H1 (cell line): ENCODE results near the gene PRKAG3. TPM values are rescaled to one million over a fixed set of nuclear protein-coding genes. Genes with fewer than 3 reads are reported as not detected.

ENCODE experiments used
- CTCF ChIA-PET: fragments of 300-600 bp; sonication (Branson Sonifier 250); formaldehyde crosslinking; loops from one replicate; lab custom pipeline; 2021; ENCODE audit not compliant: partially characterized antibody; lab: Charles Lee
- POLR2A ChIA-PET: fragments of 300-600 bp; sonication (Branson Sonifier 250); formaldehyde crosslinking; loops from one replicate; lab custom pipeline; 2021; ENCODE audit warnings: inconsistent platforms; ENCODE audit not compliant: partially characterized antibody; lab: Charles Lee
- DNase-seq, 2 experiments: peaks; one replicate each; pipeline versions ENCODE4 v3.0.0 to v3.0.0-alpha.2; 2010 to 2022; ENCODE audit warnings: low spot score in 2 of 2, low read depth in 1 of 2, mixed read lengths in 1 of 2
- FAIRE-seq: peaks from 2 replicates; lab custom pipeline; 2011; peaks lifted over from hg19 to GRCh38; lab: Jason Lieb, UNC
- H2AFZ ChIP-seq: 2 replicates; pipeline ENCODE4 v1.8.1; 2012; ENCODE audit warnings: low read length, inconsistent platforms
- H2AK5ac ChIP-seq: 2 replicates; pipeline ENCODE4 v1.6.1; 2013; ENCODE audit warnings: low read depth, low read length
- H2BK120ac ChIP-seq: replicated peaks from 2 replicates; pipeline ENCODE3; 2013; ENCODE audit warnings: low read depth, low read length, inconsistent platforms
- H2BK12ac ChIP-seq: 2 replicates; pipeline ENCODE4 v1.6.1; 2013; ENCODE audit warnings: low read depth, low read length
- H2BK15ac ChIP-seq: 2 replicates; pipeline ENCODE4 v1.6.1; 2013; ENCODE audit warnings: low read length
- H2BK20ac ChIP-seq: 2 replicates; pipeline ENCODE4 v1.6.1; 2013; ENCODE audit warnings: low read length
- H2BK5ac ChIP-seq: 2 replicates; pipeline ENCODE4 v1.6.1; 2013; ENCODE audit warnings: low read depth, low read length
- H3K14ac ChIP-seq: 2 replicates; pipeline ENCODE4 v1.6.1; 2013; ENCODE audit warnings: inconsistent platforms; ENCODE audit not compliant: insufficient read length
- H3K18ac ChIP-seq: 2 replicates; pipeline ENCODE4 v1.6.1; 2013; ENCODE audit warnings: low read length; ENCODE audit errors: extremely low read depth
- H3K23ac ChIP-seq: 2 replicates; pipeline ENCODE4 v1.6.1; 2013; ENCODE audit warnings: inconsistent platforms; ENCODE audit not compliant: insufficient read length
- H3K23me2 ChIP-seq: 2 replicates; pipeline ENCODE4 v1.6.1; 2013; ENCODE audit warnings: low read depth, low read length
- H3K27ac ChIP-seq: 2 replicates; pipeline ENCODE4 v1.6.1; 2011; ENCODE audit warnings: low read depth, low read length, inconsistent platforms
- H3K27me3 ChIP-seq, 4 experiments: replicated peaks in 1 of 4; 1 replicate in 1 of 4; 2 replicates in 3 of 4; pipeline versions ENCODE4 v1.6.1 to v1.8.1; 2011 to 2013; ENCODE audit warnings: low read length in 3 of 4, mild to moderate bottlenecking in 3 of 4, inconsistent platforms in 2 of 4, mixed read lengths in 2 of 4, moderate library complexity in 1 of 4; ENCODE audit not compliant: control insufficient read depth in 3 of 4, insufficient read depth in 3 of 4; ENCODE audit errors: extremely low read depth in 1 of 4
- H3K36me3 ChIP-seq, 4 experiments: 2 replicates each; pipeline versions ENCODE4 v1.6.1 to v1.8.1; 2011 to 2013; ENCODE audit warnings: mild to moderate bottlenecking in 4 of 4, low read length in 3 of 4, moderate library complexity in 2 of 4, control low read depth in 1 of 4, inconsistent platforms in 1 of 4; ENCODE audit not compliant: insufficient read depth in 4 of 4, control insufficient read depth in 2 of 4
- H3K4ac ChIP-seq: replicated peaks from 2 replicates; pipeline ENCODE3; 2013; ENCODE audit warnings: low read length, low read depth, mixed read lengths, inconsistent platforms; ENCODE audit not compliant: insufficient read length
- H3K4me1 ChIP-seq, 4 experiments: replicated peaks in 1 of 4; 1 replicate in 1 of 4; 2 replicates in 3 of 4; pipeline versions ENCODE4 v1.6.1 to v1.8.1; 2011 to 2013; ENCODE audit warnings: low read length in 3 of 4, inconsistent platforms in 2 of 4, mixed read lengths in 1 of 4; ENCODE audit not compliant: insufficient read depth in 4 of 4, control insufficient read depth in 3 of 4
- H3K4me2 ChIP-seq, 2 experiments: 2 replicates each; pipeline versions ENCODE4 v1.6.1 to v1.8.1; 2011 to 2013; ENCODE audit warnings: low read depth in 2 of 2, low read length in 2 of 2, control low read depth in 1 of 2, inconsistent platforms in 1 of 2, mild to moderate bottlenecking in 1 of 2; ENCODE audit not compliant: insufficient read depth in 1 of 2
- H3K4me3 ChIP-seq, 4 experiments: fragments of 200-600, 300-600 bp in 1 of 4; sonication (generic), shearing (Covaris generic), sonication (Bioruptor Twin) in 1 of 4; 2 replicates each; pipeline versions ENCODE4 v1.5.1 to v1.8.1; 2011 to 2016; ENCODE audit warnings: low read length in 4 of 4, low read depth in 3 of 4, control low read depth in 2 of 4, inconsistent platforms in 2 of 4, mild to moderate bottlenecking in 2 of 4, mixed read lengths in 1 of 4, moderate library complexity in 1 of 4; ENCODE audit not compliant: insufficient read depth in 2 of 4; ENCODE audit errors: extremely low read depth in 1 of 4
- H3K56ac ChIP-seq: replicated peaks from 2 replicates; pipeline ENCODE3; 2013; ENCODE audit warnings: low read depth, mild to moderate bottlenecking, mixed read lengths, low read length, inconsistent platforms; ENCODE audit not compliant: insufficient read length
- H3K79me1 ChIP-seq: 2 replicates; pipeline ENCODE4 v1.6.1; 2013; ENCODE audit warnings: low read depth, low read length, control low read depth
- H3K79me2 ChIP-seq, 2 experiments: 2 replicates each; pipeline versions ENCODE4 v1.6.1 to v1.8.1; 2012 to 2013; ENCODE audit warnings: low read length in 2 of 2, mild to moderate bottlenecking in 2 of 2, inconsistent platforms in 1 of 2; ENCODE audit not compliant: insufficient read depth in 2 of 2, control insufficient read depth in 1 of 2
- H3K9ac ChIP-seq, 4 experiments: replicated peaks in 1 of 4; 1 replicate in 1 of 4; 2 replicates in 3 of 4; pipeline versions ENCODE4 v1.6.1 to v1.8.1; 2011 to 2013; ENCODE audit warnings: low read depth in 3 of 4, low read length in 3 of 4, control low read depth in 2 of 4, mild to moderate bottlenecking in 2 of 4, moderate library complexity in 2 of 4, inconsistent platforms in 1 of 4; ENCODE audit errors: extremely low read depth in 1 of 4
- H3K9me3 ChIP-seq, 2 experiments: 2 replicates each; pipeline versions ENCODE4 v1.6.1 to v1.8.1; 2012 to 2013; ENCODE audit warnings: mild to moderate bottlenecking in 2 of 2, moderate library complexity in 2 of 2, control low read depth in 1 of 2, inconsistent platforms in 1 of 2, low read depth in 1 of 2, low read length in 1 of 2, mixed read lengths in 1 of 2; ENCODE audit not compliant: insufficient read depth in 2 of 2
- H4K20me1 ChIP-seq, 2 experiments: replicated peaks in 1 of 2; 2 replicates each; pipeline versions ENCODE3 to v1.8.1; 2011 to 2013; ENCODE audit warnings: inconsistent platforms in 2 of 2, low read length in 2 of 2, mild to moderate bottlenecking in 1 of 2; ENCODE audit not compliant: insufficient read depth in 2 of 2, control insufficient read depth in 1 of 2
- H4K5ac ChIP-seq: 2 replicates; pipeline ENCODE4 v1.6.1; 2013; ENCODE audit warnings: low read length, low read depth, mixed read lengths, inconsistent platforms; ENCODE audit not compliant: insufficient read length
- H4K8ac ChIP-seq: 2 replicates; pipeline ENCODE4 v1.8.0; 2013; ENCODE audit warnings: mild to moderate bottlenecking, moderate library complexity, low read length, inconsistent platforms; ENCODE audit not compliant: insufficient read depth; ENCODE audit errors: extremely low read depth
- H4K91ac ChIP-seq: replicated peaks from 2 replicates; pipeline ENCODE3; 2013; ENCODE audit warnings: low read length, mixed read lengths, inconsistent platforms; ENCODE audit not compliant: insufficient read length
- EP300 ChIP-seq, 2 experiments: IDR thresholded peaks; 1 replicate in 1 of 2; 2 replicates in 1 of 2; pipeline ENCODE4 v1.6.1; 2011 to 2012; ENCODE audit warnings: low read depth in 2 of 2, low read length in 2 of 2, mild to moderate bottlenecking in 2 of 2, borderline replicate concordance in 1 of 2, inconsistent platforms in 1 of 2, moderate library complexity in 1 of 2
- KDM5A ChIP-seq: fragments of 200-600 bp; IDR thresholded peaks from 2 replicates; pipeline ENCODE4 v1.7.1; 2012; ENCODE audit warnings: mild to moderate bottlenecking, low read length, inconsistent platforms, mixed read lengths
- SRF ChIP-seq: IDR thresholded peaks from 2 replicates; pipeline ENCODE4 v1.6.1; 2011; ENCODE audit warnings: mild to moderate bottlenecking, low read depth, low read length, moderate library complexity
- YY1 ChIP-seq: IDR thresholded peaks from 2 replicates; pipeline ENCODE4 v1.6.1; 2011; ENCODE audit warnings: low read depth, mild to moderate bottlenecking, low read length
- WGBS, 2 experiments: shearing (Covaris generic) in 1 of 2; methylation state at CpG; one replicate each; pipeline versions ENCODE4 v1.1.6 to v1.1.7; 2013 to 2015; ENCODE audit warnings: low lambda C conversion rate in 2 of 2, mixed read lengths in 2 of 2, inconsistent platforms in 1 of 2, low coverage in 1 of 2, missing lambda C conversion rate in 1 of 2; ENCODE audit not compliant: insufficient replicate concordance in 2 of 2, insufficient coverage in 1 of 2, insufficient read length in 1 of 2; ENCODE audit errors: extremely low coverage in 1 of 2, missing lambda C conversion rate in 1 of 2; 5-methylcytosine and 5-hydroxymethylcytosine counted together
- polyA plus RNA-seq, 7 experiments: library from polyadenylated mRNA; depleted of rRNA in 3 of 7; stranded (reverse) in 5 of 7; unstranded in 2 of 7; fragments of >200 nt in 5 of 7; fragments of 200-250 nt in 2 of 7; gene quantifications; 1 replicate in 5 of 7; 2 replicates in 1 of 7; 4 replicates in 1 of 7; pipeline versions ENCODE4 v1.2.1 to v1.2.3, GENCODE V29; 2011 to 2013; ENCODE audit warnings: missing spikeins in 2 of 7, mixed read lengths in 2 of 7
- total RNA-seq: library from RNA; stranded (reverse); fragmentation: NEBNext Ultra II Directional; extraction: Animal tissue kit (Norgen Biotek cat#: 25700); gene quantifications from 2 replicates; pipeline ENCODE4 v1.2.1, GENCODE V29; 2021
- TF ChIP-seq, protein P1 (sequence below), 3 experiments: IDR thresholded peaks; 1 replicate in 2 of 3; 2 replicates in 1 of 3; pipeline versions ENCODE4 v1.5.1 to v1.6.1; 2011; ENCODE audit warnings: low read length in 3 of 3, mild to moderate bottlenecking in 3 of 3, inconsistent platforms in 2 of 3, low read depth in 1 of 3, moderate library complexity in 1 of 3; ENCODE audit not compliant: insufficient read depth in 1 of 3; ENCODE audit errors: control extremely low read depth in 1 of 3

The PRKAG3 gene
- total and polyA plus RNA-seq, 2 of the 8 experiments (the other 6 are each of a cell fraction or from before 2014, with no cell fraction given) = not detected

DNA sequence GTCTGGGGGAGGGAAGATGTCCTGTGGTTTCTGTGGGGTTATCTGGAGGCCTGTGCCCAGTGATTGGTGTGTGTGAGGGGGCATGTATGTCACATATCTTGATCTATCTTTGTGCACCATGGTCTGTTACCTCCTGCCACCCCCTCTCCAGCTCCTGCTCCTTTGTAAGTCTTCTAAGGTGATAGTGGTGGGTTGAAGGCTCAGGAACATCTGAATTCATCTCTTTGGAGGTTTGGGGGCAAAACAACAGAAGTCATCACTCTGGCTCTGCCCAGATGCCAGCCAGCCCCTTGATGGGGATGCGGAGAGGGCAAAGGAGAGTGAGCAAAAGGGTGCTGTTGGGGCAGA is 25.3 kb upstream of the PRKAG3 start:
- no peak overlapping the region; a peak in 1 of 4 replicates for H3K4me2 ChIP-seq
- H3K9me3 ChIP-seq = no peaks in the 10 kb centered on the region
- H2BK120ac ChIP-seq = no peak overlapping the region
- no peaks in the 10 kb centered on the region for H3K79me2 ChIP-seq
- WGBS, 2 experiments = 17% methylated on average over 1 of the region's 1 CpG; no CpG with 5 or more reads in 1 of the 2 experiments
- no peak overlapping the region for H3K27ac ChIP-seq
- no peak overlapping the region for H3K4ac ChIP-seq
- CTCF ChIA-PET = interaction anchor here (1.0 to 3.0 kb wide), 5 partner anchors 19 to 138 kb away, joined by 3 to 35 read pairs (median 6); no protein-coding TSS in a partner anchor
- no peak overlapping the region for H2AFZ ChIP-seq
- H3K23ac ChIP-seq = no peak overlapping the region
- no peak overlapping the region for H2AK5ac ChIP-seq
- TF ChIP-seq EP300 (IDR thresholded peaks at IDR 0.05; ENCODE audit: borderline replicate concordance in 1 of 2, low read depth in 2 of 2, low read length in 2 of 2) (no peak), YY1 (no peak), SRF (no peak), KDM5A (no peak)
- TF ChIP-seq, protein P1, sequence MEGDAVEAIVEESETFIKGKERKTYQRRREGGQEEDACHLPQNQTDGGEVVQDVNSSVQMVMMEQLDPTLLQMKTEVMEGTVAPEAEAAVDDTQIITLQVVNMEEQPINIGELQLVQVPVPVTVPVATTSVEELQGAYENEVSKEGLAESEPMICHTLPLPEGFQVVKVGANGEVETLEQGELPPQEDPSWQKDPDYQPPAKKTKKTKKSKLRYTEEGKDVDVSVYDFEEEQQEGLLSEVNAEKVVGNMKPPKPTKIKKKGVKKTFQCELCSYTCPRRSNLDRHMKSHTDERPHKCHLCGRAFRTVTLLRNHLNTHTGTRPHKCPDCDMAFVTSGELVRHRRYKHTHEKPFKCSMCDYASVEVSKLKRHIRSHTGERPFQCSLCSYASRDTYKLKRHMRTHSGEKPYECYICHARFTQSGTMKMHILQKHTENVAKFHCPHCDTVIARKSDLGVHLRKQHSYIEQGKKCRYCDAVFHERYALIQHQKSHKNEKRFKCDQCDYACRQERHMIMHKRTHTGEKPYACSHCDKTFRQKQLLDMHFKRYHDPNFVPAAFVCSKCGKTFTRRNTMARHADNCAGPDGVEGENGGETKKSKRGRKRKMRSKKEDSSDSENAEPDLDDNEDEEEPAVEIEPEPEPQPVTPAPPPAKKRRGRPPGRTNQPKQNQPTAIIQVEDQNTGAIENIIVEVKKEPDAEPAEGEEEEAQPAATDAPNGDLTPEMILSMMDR (IDR thresholded peaks at IDR 0.05; ENCODE audit: control extremely low read depth in 1 of 3, insufficient read depth in 1 of 3, low read depth in 1 of 3, low read length in 3 of 3) = no peak
- no peaks in the 10 kb centered on the region for H3K79me1 ChIP-seq
- POLR2A ChIA-PET = no interaction called here
- no peak overlapping the region for H3K4me3 ChIP-seq
- H4K8ac ChIP-seq = no peak overlapping the region
- peaks cover 82 to 92% (median 88%) of the 10 kb centered on the region in 4 experiments for H3K27me3 ChIP-seq
- FAIRE-seq (no peak), DNase-seq (no peak)
- H2BK15ac ChIP-seq = no peak overlapping the region
- H2BK5ac ChIP-seq = no peak overlapping the region
- no peak overlapping the region for H3K14ac ChIP-seq
- no peak overlapping the region for H4K5ac ChIP-seq
- no peak overlapping the region for H4K91ac ChIP-seq
- peaks cover 11 to 17% of the 10 kb centered on the region in 2 experiments for H4K20me1 ChIP-seq
- H3K18ac ChIP-seq = no peak overlapping the region
- H3K23me2 ChIP-seq = peaks cover 5% of the 10 kb centered on the region; the same call in 1 of the 2 replicates
- no peak overlapping the region for H3K56ac ChIP-seq
- H3K36me3 ChIP-seq = peaks cover 0 to 2% (median 0%) of the 10 kb centered on the region in 4 experiments; a peak in 1 of 8 replicates
- no peak overlapping the region for H3K9ac ChIP-seq
- no peak overlapping the region for H2BK20ac ChIP-seq
- peaks cover 16 to 52% (median 29%) of the 10 kb centered on the region in 4 experiments for H3K4me1 ChIP-seq
- 0 out of 2 replicates have a peak overlapping the region, but pooled peaks have one; percentile 39 for H2BK12ac ChIP-seq
